GM23248 (cell line): ENCODE data around the gene OSBPL6. TPM values are rescaled to one million over a fixed set of nuclear protein-coding genes. Genes with fewer than 3 reads are reported as not detected.
A peak's percentile ranks its signal among the peaks of the same experiment; 100 is the strongest.

Experiments used
- DNase-seq: peaks from one replicate; pipeline ENCODE4 v3.0.0-alpha.2; 2015
- H2AFZ ChIP-seq: fragments of 200-600 bp; sonication (generic); 2 replicates; pipeline ENCODE4 v1.6.1; 2016; ENCODE audit warnings: antibody characterized with exemption
- H3F3A ChIP-seq: fragments of 200-600 bp; sonication (generic); 2 replicates; pipeline ENCODE4 v1.6.1; 2016; ENCODE audit warnings: mild to moderate bottlenecking, antibody characterized with exemption, mixed run types; ENCODE audit not compliant: insufficient read depth
- H3K27ac ChIP-seq: fragments of 200-600 bp; sonication (generic); 2 replicates; pipeline ENCODE4 v1.5.1; 2016; ENCODE audit warnings: mild to moderate bottlenecking
- H3K27me3 ChIP-seq: fragments of 200-600 bp; sonication (generic); replicated peaks from 2 replicates; pipeline ENCODE4 v1.6.1; 2016; ENCODE audit warnings: mild to moderate bottlenecking; ENCODE audit not compliant: insufficient read depth
- H3K36me3 ChIP-seq: fragments of 200-600 bp; sonication (generic); 2 replicates; pipeline ENCODE4 v1.6.1; 2016; ENCODE audit warnings: low read depth, mild to moderate bottlenecking
- H3K4me1 ChIP-seq: fragments of 200-600 bp; sonication (generic); 2 replicates; pipeline ENCODE4 v1.6.1; 2016; ENCODE audit warnings: mild to moderate bottlenecking; ENCODE audit not compliant: insufficient read depth
- H3K4me2 ChIP-seq: fragments of 200-600 bp; sonication (generic); one replicate; pipeline ENCODE4 v1.6.1; 2016; ENCODE audit warnings: mild to moderate bottlenecking; ENCODE audit not compliant: unreplicated experiment
- H3K4me3 ChIP-seq: fragments of 200-600 bp; sonication (generic); 2 replicates; pipeline ENCODE4 v1.5.1; 2016; ENCODE audit warnings: mild to moderate bottlenecking
- H3K79me2 ChIP-seq: fragments of 200-600 bp; sonication (generic); 2 replicates; pipeline ENCODE4 v1.6.1; 2016; ENCODE audit warnings: mild to moderate bottlenecking; ENCODE audit not compliant: insufficient read depth
- H3K9ac ChIP-seq: fragments of 200-600 bp; sonication (generic); 2 replicates; pipeline ENCODE4 v1.6.1; 2016; ENCODE audit warnings: mild to moderate bottlenecking
- H3K9me2 ChIP-seq: fragments of 200-600 bp; sonication (generic); 2 replicates; pipeline ENCODE4 v1.6.1; 2016; ENCODE audit warnings: mixed run types, mild to moderate bottlenecking, moderate library complexity; ENCODE audit not compliant: insufficient read depth
- H3K9me3 ChIP-seq: fragments of 200-600 bp; sonication (generic); one replicate; pipeline ENCODE4 v1.6.1; 2017; ENCODE audit warnings: low read depth
- H4K20me1 ChIP-seq: fragments of 200-600 bp; sonication (generic); 2 replicates; pipeline ENCODE4 v1.6.0; 2016; ENCODE audit not compliant: insufficient read depth
- EZH2 ChIP-seq: fragments of 200-600 bp; sonication (generic); IDR thresholded peaks from 2 replicates; pipeline ENCODE4 v1.6.1; 2018; ENCODE audit warnings: antibody characterized with exemption, mild to moderate bottlenecking; ENCODE audit not compliant: insufficient read depth, poor library complexity, severe bottlenecking
- EZH2phosphoT487 ChIP-seq: fragments of 200-600 bp; sonication (generic); IDR thresholded peaks from 2 replicates; pipeline ENCODE4 v1.6.1; 2018; ENCODE audit warnings: antibody characterized with exemption, moderate library complexity, mild to moderate bottlenecking, low read depth; ENCODE audit not compliant: insufficient read depth
- WGBS, 2 experiments: methylation state at CpG; one replicate each; pipeline ENCODE4 v1.1.6; 2015 to 2017; ENCODE audit warnings: low lambda C conversion rate in 2 of 2, low coverage in 1 of 2; ENCODE audit errors: missing lambda C conversion rate in 2 of 2; 5-methylcytosine and 5-hydroxymethylcytosine counted together
- in situ Hi-C: fragments of 300-500 bp; cut with MboI; formaldehyde crosslinking; loops from 2 replicates; pipeline ENCODE4 v1.15.0; 2020
- polyA plus RNA-seq: library from polyadenylated mRNA; unstranded; fragments of >200 nt; fragmentation: Nextera tagmentation; extraction: Ambion mirVana; gene quantifications from 2 replicates; pipeline ENCODE4 v1.2.1, GENCODE V29; 2016
- total RNA-seq: library from RNA; depleted of rRNA; stranded (reverse); fragments of >200 nt; shearing (Covaris generic); gene quantifications from 2 replicates; pipeline ENCODE4 v1.2.3, GENCODE V29; 2014

OSBPL6 gene
- total and polyA plus RNA-seq, 2 experiments from 2014 or later = 6.3 to 11.8 TPM

DNA sequence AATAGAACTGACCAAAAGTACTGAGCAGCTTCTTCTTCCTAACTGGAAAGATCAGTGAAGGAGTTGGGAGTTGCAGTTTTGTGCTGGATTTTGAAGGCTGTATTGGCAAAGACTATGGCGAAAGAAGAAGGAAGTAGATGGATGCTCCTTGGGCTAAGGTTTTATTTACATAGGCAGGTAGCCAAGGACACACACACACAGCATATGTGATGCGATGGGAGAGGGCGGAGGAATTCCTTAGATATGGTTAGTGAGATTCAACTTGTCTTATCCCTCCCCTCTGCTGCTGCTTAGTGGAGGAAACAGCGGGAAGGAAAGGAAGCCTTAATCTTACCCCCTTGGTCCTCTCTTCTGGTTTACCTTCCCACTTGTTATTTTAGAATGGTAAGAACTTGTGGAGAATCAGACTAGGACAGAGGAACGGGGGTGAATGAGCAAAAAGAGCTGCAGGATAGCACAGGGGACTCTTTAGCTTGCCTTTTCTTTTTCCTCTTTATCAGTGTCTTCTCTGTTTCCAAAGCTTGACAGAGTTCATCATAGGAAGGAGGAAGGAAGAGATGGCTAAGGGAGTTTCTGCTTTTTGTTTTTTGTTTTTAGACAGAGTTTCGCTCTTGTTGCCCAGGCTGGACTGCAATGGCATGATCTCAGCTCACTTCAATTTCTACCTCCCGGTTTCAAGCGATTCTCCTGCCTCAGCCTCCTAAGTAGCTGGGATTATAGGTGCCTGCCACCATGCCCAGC lies 87.9 kb downstream of the OSBPL6 start:
- 78 to 81% methylated on average over 8 of the region's 8 CpGs for WGBS, 2 experiments
- H3K4me2 ChIP-seq = no peak overlapping the region
- H3K4me3 ChIP-seq = no peak overlapping the region
- no peak overlapping the region for H2AFZ ChIP-seq
- no peak overlapping the region for H3K27ac ChIP-seq
- H3K27me3 ChIP-seq = no peaks in the 10 kb centered on the region
- peaks cover 34% of the 10 kb centered on the region for H3K4me1 ChIP-seq
- TF ChIP-seq EZH2 = no peak
- no peak for TF ChIP-seq EZH2phosphoT487
- peaks cover 3% of the 10 kb centered on the region; the same call in 1 of the 2 replicates for H3K9me2 ChIP-seq
- H3K9me3 ChIP-seq = no peaks in the 10 kb centered on the region
- no peaks in the 10 kb centered on the region for H3K36me3 ChIP-seq
- no peaks in the 10 kb centered on the region for H3K79me2 ChIP-seq
- no peak overlapping the region for H3K9ac ChIP-seq
- in situ Hi-C loops = no loop called here
- H3F3A ChIP-seq = peaks cover 21% of the 10 kb centered on the region
- H4K20me1 ChIP-seq = no peaks in the 10 kb centered on the region
- peak; percentile 40 for DNase-seq

DNA sequence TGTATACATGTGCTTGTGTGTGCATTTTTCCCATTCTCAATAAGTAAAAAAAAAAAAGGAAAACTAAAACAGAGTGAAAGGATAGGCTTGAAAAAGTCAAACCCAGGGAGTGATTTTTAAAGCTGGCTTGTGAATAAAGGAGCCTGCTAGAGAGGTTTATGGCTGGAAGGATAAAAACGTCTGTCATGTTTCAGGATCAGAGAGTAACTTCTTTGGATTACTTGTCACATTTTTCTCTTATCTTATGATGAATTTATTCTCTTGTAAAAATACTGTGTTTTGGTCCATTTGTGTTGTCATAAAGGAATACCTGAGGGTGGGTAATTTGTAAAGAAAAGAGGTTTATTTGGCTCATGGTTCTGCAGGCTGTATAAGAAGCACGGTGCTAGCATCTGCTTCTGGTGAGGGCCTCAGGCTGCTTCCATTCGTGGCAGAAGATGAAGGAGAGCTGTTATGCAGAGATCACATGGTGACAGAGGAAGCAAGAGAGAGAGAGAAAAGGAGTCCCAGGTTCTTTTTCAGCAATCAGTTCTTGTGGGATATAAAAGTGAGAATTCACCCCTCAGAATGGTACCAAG lies 89.1 kb downstream of the OSBPL6 start:
- no peak overlapping the region for H2AFZ ChIP-seq
- no peaks in the 10 kb centered on the region for H3K9me3 ChIP-seq
- no peaks in the 10 kb centered on the region for H3K36me3 ChIP-seq
- peaks cover 3% of the 10 kb centered on the region; the same call in 1 of the 2 replicates for H3K9me2 ChIP-seq
- peaks cover 13% of the 10 kb centered on the region for H3F3A ChIP-seq
- H3K9ac ChIP-seq = no peak overlapping the region
- H3K79me2 ChIP-seq = no peaks in the 10 kb centered on the region
- no peak overlapping the region for H3K4me3 ChIP-seq
- no peaks in the 10 kb centered on the region for H4K20me1 ChIP-seq
- DNase-seq = no peak
- TF ChIP-seq EZH2 (no peak), EZH2phosphoT487 (no peak)
- 74 to 80% methylated on average over 3 of the region's 3 CpGs for WGBS, 2 experiments
- in situ Hi-C loops = no loop called here
- no peak overlapping the region for H3K27ac ChIP-seq
- peaks cover 22% of the 10 kb centered on the region for H3K4me1 ChIP-seq
- H3K27me3 ChIP-seq = no peaks in the 10 kb centered on the region
- H3K4me2 ChIP-seq = no peak overlapping the region

- Histone ChIP-seq H3K27ac (no peak overlapping the region), H3K9ac (no peak overlapping the region), H3K36me3 (no peaks in the 10 kb centered on the region), H3K4me1 (peaks cover 10% of the 10 kb centered on the region), H3K4me3 (no peak overlapping the region), H3K4me2 (no peak overlapping the region), H3F3A (peaks cover 2% of the 10 kb centered on the region), H3K27me3 (no peaks in the 10 kb centered on the region), H3K79me2 (no peaks in the 10 kb centered on the region), H4K20me1 (no peaks in the 10 kb centered on the region), H3K9me3 (no peaks in the 10 kb centered on the region), H3K9me2 (peaks cover 3% of the 10 kb centered on the region; the same call in 1 of the 2 replicates), H2AFZ (no peak overlapping the region)
- 96 to 98% methylated on average over 4 of the region's 4 CpGs for WGBS, 2 experiments
- in situ Hi-C loops = no loop called here
- no peak for DNase-seq
- TF ChIP-seq EZH2 = no peak
- TF ChIP-seq EZH2phosphoT487 = no peak
Measured at GRCh38 chr2:178284613-178285286, 90.4 kb downstream of the OSBPL6 start.

DNA sequence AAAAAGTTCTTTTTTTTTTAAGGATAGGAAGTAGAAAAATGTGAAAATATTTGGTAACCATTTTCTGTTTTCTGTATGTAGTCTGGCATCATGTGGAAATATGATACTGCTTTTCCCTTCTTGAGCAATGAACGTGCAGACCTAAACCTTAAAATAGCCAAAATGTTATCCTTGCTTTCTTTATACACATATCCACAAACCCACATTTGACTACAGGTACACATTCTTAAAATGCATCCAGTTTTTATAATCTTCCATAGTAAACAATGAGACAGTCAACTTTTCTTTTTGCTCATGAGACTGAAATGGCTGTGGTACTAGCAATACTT lies 90.9 kb downstream of the OSBPL6 start:
- Histone ChIP-seq H3K9me3 (no peaks in the 10 kb centered on the region), H3F3A (no peaks in the 10 kb centered on the region), H3K9ac (no peak overlapping the region), H3K4me3 (no peak overlapping the region), H3K27ac (no peak overlapping the region), H3K79me2 (no peaks in the 10 kb centered on the region), H3K4me2 (no peak overlapping the region), H3K27me3 (no peaks in the 10 kb centered on the region), H4K20me1 (no peaks in the 10 kb centered on the region), H3K36me3 (no peaks in the 10 kb centered on the region), H3K9me2 (peaks cover 3% of the 10 kb centered on the region; the same call in 1 of the 2 replicates), H3K4me1 (peaks cover 6% of the 10 kb centered on the region; the same call in 1 of the 2 replicates), H2AFZ (no peak overlapping the region)
- DNase-seq = no peak
- in situ Hi-C loops = no loop called here
- 79 to 83% methylated on average over 1 of the region's 1 CpG for WGBS, 2 experiments
- TF ChIP-seq EZH2 (no peak), EZH2phosphoT487 (no peak)
